ENCODE measurements around the gene SRSF3. TPM values are rescaled to one million over a fixed set of nuclear protein-coding genes. Genes with fewer than 3 reads are reported as not detected.
A peak's percentile ranks its signal among the peaks of the same experiment; 100 is the strongest.

The SRSF3 gene
- total and polyA plus RNA-seq, 12 donors = 28.9 to 291 (median 123) TPM

- peak; percentile 72 to 91 (median 87) for DNase-seq
- Histone ChIP-seq H3K9me3 (replicated peaks in 1 of 3) (no peaks in the 10 kb centered on the region), H3K27ac (peak overlapping the region in 1 of 5 donors; percentile 48), H3K36me3 (replicated peaks in 1 of 2) (peaks cover 0 to 10% of the 10 kb centered on the region in 2 donors), H3K27me3 (no peaks in the 10 kb centered on the region), H3K4me1 (replicated peaks in 1 of 2) (peaks cover 0 to 22% of the 10 kb centered on the region in 2 donors), H3K4me3 (no peak overlapping the region)
- whole genome bisulfite sequencing, 4 donors = 33 to 48% (median 37%) methylated on average over 4 to 5 of the region's 5 CpGs
- TF ChIP-seq POLR2A (IDR thresholded peaks at IDR 0.05) (no peak), CTCF (IDR thresholded peaks at IDR 0.05) (no peak)
- intact Hi-C loops (cut with DNase I) = loop anchor here in 1 of 2 donors (10.0 kb wide), 1 partner anchor 138 kb away; no protein-coding TSS in a partner anchor
Observed at GRCh38 chr6:36616893-36617521, 22.8 kb downstream of the SRSF3 start.

- Histone ChIP-seq H3K27ac (no peak overlapping the region), H3K4me3 (no peak overlapping the region), H3K4me1 (replicated peaks in 1 of 2) (peaks cover 0 to 30% of the 10 kb centered on the region in 2 donors), H3K9me3 (replicated peaks in 1 of 3) (no peaks in the 10 kb centered on the region), H3K36me3 (replicated peaks in 1 of 2) (no peaks in the 10 kb centered on the region), H3K27me3 (no peaks in the 10 kb centered on the region)
- TF ChIP-seq POLR2A (IDR thresholded peaks at IDR 0.05) (no peak), CTCF (IDR thresholded peaks at IDR 0.05) (no peak)
- DNase-seq = peak in 3 of 7 donors; percentile 9 to 35 (median 14)
- 77 to 80% (median 80%) methylated on average over 9 to 10 of the region's 10 CpGs for WGBS, 4 donors
- intact Hi-C loops (cut with DNase I) = loop anchor here in 1 of 2 donors (10.0 kb wide), 1 partner anchor 136 kb away; no protein-coding TSS in a partner anchor
Observed at GRCh38 chr6:36618366-36619355, 24.5 kb downstream of the SRSF3 start.

GRCh38 chr6:36621371-36621855 lies 27.3 kb downstream of the SRSF3 start:
- 83 to 96% (median 93%) methylated on average over 7 of the region's 7 CpGs for WGBS, 4 donors
- Histone ChIP-seq H3K9me3 (replicated peaks in 1 of 3) (no peaks in the 10 kb centered on the region), H3K27me3 (no peaks in the 10 kb centered on the region), H3K27ac (no peak overlapping the region), H3K4me3 (no peak overlapping the region), H3K36me3 (replicated peaks in 1 of 2) (no peaks in the 10 kb centered on the region), H3K4me1 (replicated peaks in 1 of 2) (peaks cover 0 to 25% of the 10 kb centered on the region in 2 donors)
- intact Hi-C loops (cut with DNase I) = loop anchor here (5.0 kb wide), 2 partner anchors 61 to 101 kb away; no protein-coding TSS in a partner anchor
- no peak for TF ChIP-seq POLR2A (IDR thresholded peaks at IDR 0.05)
- no peak for TF ChIP-seq CTCF (IDR thresholded peaks at IDR 0.05)
- peak in 3 of 7 donors; percentile 9 to 39 (median 13) for DNase-seq

All from adrenal gland (tissue), 12 donors.